K562 (cell line): Measurements from ENCODE around the gene CAPS. TPM values are rescaled to one million over a fixed set of nuclear protein-coding genes. Genes with fewer than 3 reads are reported as not detected.

Experiments
- CC2D1A ChIP-seq: fragments of 450-650 bp; IDR thresholded peaks from 2 replicates; pipeline ENCODE4 v1.6.1; 2017; ENCODE audit warnings: mild to moderate bottlenecking
- ELF4 ChIP-seq: fragments of 450-650 bp; formaldehyde crosslinking; IDR thresholded peaks from 2 replicates; pipeline ENCODE4 v1.4.0; 2022; ENCODE audit warnings: missing genetic modification characterization
- FOXJ3 ChIP-seq: sonication (generic); formaldehyde crosslinking; IDR thresholded peaks from 2 replicates; pipeline ENCODE4 v1.4.0; 2020; ENCODE audit warnings: mild to moderate bottlenecking, missing genetic modification reagents
- GTF2E2 ChIP-seq: fragments of 200-800 bp; sonication (Bioruptor generic); IDR thresholded peaks from 2 replicates; pipeline ENCODE4 v1.6.1; 2016; ENCODE audit warnings: missing genetic modification characterization, missing compliant biosample characterization
- KLF13 ChIP-seq: fragments of 450-650 bp; IDR thresholded peaks from 2 replicates; pipeline ENCODE4 v1.6.1; 2016; ENCODE audit warnings: missing genetic modification characterization, low read depth, mild to moderate bottlenecking, missing compliant biosample characterization, moderate library complexity, borderline replicate concordance
- KLF16 ChIP-seq: IDR thresholded peaks from 2 replicates; pipeline ENCODE4 v1.6.1; 2016; ENCODE audit warnings: antibody characterized with exemption
- MECOM ChIP-seq: fragments of 250-450 bp; sonication (Bioruptor Pico); IDR thresholded peaks from 2 replicates; pipeline ENCODE4 v1.8.0; 2022; ENCODE audit warnings: inconsistent platforms
- MEF2A ChIP-seq: IDR thresholded peaks from 2 replicates; pipeline ENCODE4 v1.6.1; 2011; ENCODE audit warnings: low read depth, mild to moderate bottlenecking, low read length, moderate library complexity; ENCODE audit not compliant: control insufficient read depth
- MTA2 ChIP-seq: fragments of 450-650 bp; IDR thresholded peaks from 2 replicates; pipeline ENCODE4 v1.6.1; 2016; ENCODE audit warnings: low read depth
- NR2C2 ChIP-seq, 2 experiments: fragments of 200-800 bp in 1 of 2; sonication (Bioruptor generic) in 1 of 2; sonication (generic) in 1 of 2; formaldehyde crosslinking in 1 of 2; IDR thresholded peaks; 2 replicates each; pipeline versions ENCODE4 v1.6.1 to v1.8.0; 2016 to 2022; ENCODE audit warnings: mild to moderate bottlenecking in 1 of 2, missing compliant biosample characterization in 1 of 2, missing genetic modification characterization in 1 of 2, missing genetic modification reagents in 1 of 2
- PHF20 ChIP-seq: fragments of 450-650 bp; IDR thresholded peaks from 2 replicates; pipeline ENCODE4 v1.6.1; 2018; ENCODE audit not compliant: partially characterized antibody
- POLR2H ChIP-seq: IDR thresholded peaks from 2 replicates; pipeline ENCODE4 v1.6.1; 2016; ENCODE audit warnings: missing genetic modification characterization, low read depth, mild to moderate bottlenecking, control low read depth, missing compliant biosample characterization, moderate library complexity
- RHOXF2B ChIP-seq: fragments of 250-450 bp; sonication (Bioruptor Pico); conservative IDR thresholded peaks from 2 replicates; pipeline ENCODE4 v1.5.1; 2021
- SREBF1 ChIP-seq: fragments of 150-350 bp; IDR thresholded peaks from 2 replicates; pipeline ENCODE4 v1.6.1; 2014; ENCODE audit warnings: antibody characterized with exemption, low read depth, low read length, borderline replicate concordance
- SRSF9 ChIP-seq: fragments of 200-400 bp; formaldehyde crosslinking; IDR thresholded peaks from 2 replicates; pipeline ENCODE4 v1.6.1; 2017; ENCODE audit warnings: low read depth, low read length, borderline replicate concordance
- TAF1 ChIP-seq: IDR thresholded peaks from 2 replicates; pipeline ENCODE4 v1.6.1; 2011; ENCODE audit warnings: mild to moderate bottlenecking, low read length, moderate library complexity; ENCODE audit not compliant: insufficient read depth, control insufficient read depth, severe bottlenecking; ENCODE audit errors: extremely low read depth
- TBP ChIP-seq: optimal IDR thresholded peaks from 2 replicates; pipeline ENCODE3; 2011; ENCODE audit warnings: low read depth, low read length, improper control_type of control experiment
- TEAD4 ChIP-seq, 2 experiments: sonication (generic) in 1 of 2; formaldehyde crosslinking in 1 of 2; IDR thresholded peaks; 2 replicates each; pipeline versions ENCODE4 v1.6.1 to v1.8.0; 2012 to 2022; ENCODE audit warnings: borderline replicate concordance in 1 of 2, inconsistent platforms in 1 of 2, low read length in 1 of 2, mild to moderate bottlenecking in 1 of 2, missing genetic modification reagents in 1 of 2
- ZNF24 ChIP-seq: fragments of 450-650 bp; IDR thresholded peaks from 2 replicates; pipeline ENCODE4 v1.6.1; 2016
- ZNF263 ChIP-seq: sonication (generic); formaldehyde crosslinking; IDR thresholded peaks from 2 replicates; pipeline ENCODE4 v1.8.0; 2022; ENCODE audit warnings: mild to moderate bottlenecking, missing genetic modification reagents, borderline replicate concordance
- ZNF384 ChIP-seq: IDR thresholded peaks from 2 replicates; pipeline ENCODE4 v1.6.1; 2012; ENCODE audit warnings: low read depth, low read length, improper control_type of control experiment
- ZSCAN32 ChIP-seq: fragments of 450-650 bp; formaldehyde crosslinking; IDR thresholded peaks from 2 replicates; pipeline ENCODE4 v1.4.0; 2020; ENCODE audit warnings: mild to moderate bottlenecking, moderate library complexity
- polyA plus RNA-seq, 8 experiments: library from polyadenylated mRNA; depleted of rRNA in 4 of 8; stranded (reverse) in 5 of 8; unstranded in 3 of 8; fragments of >200 nt; fragmentation: Nextera tagmentation in 2 of 8; fragmentation: Illumina TruSeq in 1 of 8; extraction: Ambion mirVana in 2 of 8; extraction: Trizol in 1 of 8; gene quantifications; 2 replicates each; pipeline versions ENCODE4 v1.2.1 to v1.2.3, GENCODE V29; 2011 to 2014; ENCODE audit warnings: inconsistent platforms in 1 of 8, missing spikeins in 1 of 8
- total RNA-seq, 7 experiments: library from RNA; depleted of rRNA in 6 of 7; stranded (reverse); fragments of >200 nt in 6 of 7; fragmentation: Illumina TruSeq in 2 of 7; extraction: Trizol in 2 of 7; gene quantifications; 2 replicates each; pipeline versions ENCODE4 v1.2.1 to v1.2.3, GENCODE V29; 2011 to 2021; ENCODE audit warnings: low replicate concordance in 1 of 7
- TF ChIP-seq, protein P1 (sequence below): IDR thresholded peaks from 2 replicates; pipeline ENCODE4 v1.6.1; 2011; ENCODE audit warnings: borderline replicate concordance, low read depth, mild to moderate bottlenecking, moderate library complexity, low read length; ENCODE audit not compliant: insufficient read depth, poor library complexity, severe bottlenecking
- TF ChIP-seq, protein P2 (sequence below): IDR thresholded peaks from 2 replicates; pipeline ENCODE4 v1.6.1; 2014; ENCODE audit warnings: antibody characterized with exemption
- TF ChIP-seq, protein P3 (sequence below): fragments of 250-450 bp; sonication (Bioruptor Pico); IDR thresholded peaks from 2 replicates; pipeline ENCODE4 v1.4.0; 2020; ENCODE audit warnings: mild to moderate bottlenecking

Gene CAPS
- total and polyA plus RNA-seq, 9 of the 15 experiments (the other 6 are each of a cell fraction or from before 2014, with no cell fraction given) = 0.15 to 4.0 (median 0.91) TPM

DNA sequence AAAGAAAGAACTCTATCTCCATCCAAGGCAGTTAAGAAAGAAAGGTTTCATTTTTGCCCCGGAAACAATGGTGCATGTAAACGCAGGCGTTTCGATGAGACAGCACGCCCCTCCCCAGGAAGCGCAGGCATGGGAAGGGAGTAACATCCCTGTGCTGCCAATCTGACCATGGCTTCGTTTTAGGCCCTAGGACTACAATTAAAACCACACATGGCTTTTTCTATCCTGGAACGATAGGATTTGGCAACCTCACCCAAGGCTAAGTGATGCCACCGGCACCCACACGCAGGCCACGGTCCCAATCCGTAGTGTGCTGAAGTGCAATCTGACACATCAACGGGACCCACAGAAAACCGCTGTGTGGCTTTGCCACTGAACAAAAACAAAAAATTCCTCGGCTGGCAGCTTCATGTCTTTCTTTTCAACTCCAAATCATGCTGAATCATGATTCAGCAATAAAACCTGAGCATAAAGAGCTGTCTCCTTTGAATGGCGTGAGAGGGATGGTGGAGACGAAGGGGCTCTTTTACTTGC lies 39.7 kb downstream of the CAPS start (continued):
- TF ChIP-seq PHF20 = no peak
- no peak for TF ChIP-seq TAF1
- TF ChIP-seq ELF4 = 0 out of 2 replicates have a peak, but pooled peaks have one; percentile 5
- TF ChIP-seq TBP = no peak
- TF ChIP-seq SREBF1 = no peak
- TF ChIP-seq TEAD4 (IDR thresholded peaks at IDR 0.05; ENCODE audit: low read length) = no peak
- no peak for TF ChIP-seq TEAD4 (CRISPR knock-in tag; IDR thresholded peaks at IDR 0.05; ENCODE audit: borderline replicate concordance)
- TF ChIP-seq ZNF263 = no peak
- TF ChIP-seq MTA2 = no peak
- TF ChIP-seq MEF2A = no peak
- no peak for TF ChIP-seq ZNF384
- no peak for TF ChIP-seq GTF2E2 (tag)
- no peak for TF ChIP-seq KLF16
- TF ChIP-seq MECOM = no peak
- no peak for TF ChIP-seq FOXJ3
- TF ChIP-seq, protein P1, sequence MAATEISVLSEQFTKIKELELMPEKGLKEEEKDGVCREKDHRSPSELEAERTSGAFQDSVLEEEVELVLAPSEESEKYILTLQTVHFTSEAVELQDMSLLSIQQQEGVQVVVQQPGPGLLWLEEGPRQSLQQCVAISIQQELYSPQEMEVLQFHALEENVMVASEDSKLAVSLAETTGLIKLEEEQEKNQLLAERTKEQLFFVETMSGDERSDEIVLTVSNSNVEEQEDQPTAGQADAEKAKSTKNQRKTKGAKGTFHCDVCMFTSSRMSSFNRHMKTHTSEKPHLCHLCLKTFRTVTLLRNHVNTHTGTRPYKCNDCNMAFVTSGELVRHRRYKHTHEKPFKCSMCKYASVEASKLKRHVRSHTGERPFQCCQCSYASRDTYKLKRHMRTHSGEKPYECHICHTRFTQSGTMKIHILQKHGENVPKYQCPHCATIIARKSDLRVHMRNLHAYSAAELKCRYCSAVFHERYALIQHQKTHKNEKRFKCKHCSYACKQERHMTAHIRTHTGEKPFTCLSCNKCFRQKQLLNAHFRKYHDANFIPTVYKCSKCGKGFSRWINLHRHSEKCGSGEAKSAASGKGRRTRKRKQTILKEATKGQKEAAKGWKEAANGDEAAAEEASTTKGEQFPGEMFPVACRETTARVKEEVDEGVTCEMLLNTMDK = no peak
- TF ChIP-seq, protein P2, sequence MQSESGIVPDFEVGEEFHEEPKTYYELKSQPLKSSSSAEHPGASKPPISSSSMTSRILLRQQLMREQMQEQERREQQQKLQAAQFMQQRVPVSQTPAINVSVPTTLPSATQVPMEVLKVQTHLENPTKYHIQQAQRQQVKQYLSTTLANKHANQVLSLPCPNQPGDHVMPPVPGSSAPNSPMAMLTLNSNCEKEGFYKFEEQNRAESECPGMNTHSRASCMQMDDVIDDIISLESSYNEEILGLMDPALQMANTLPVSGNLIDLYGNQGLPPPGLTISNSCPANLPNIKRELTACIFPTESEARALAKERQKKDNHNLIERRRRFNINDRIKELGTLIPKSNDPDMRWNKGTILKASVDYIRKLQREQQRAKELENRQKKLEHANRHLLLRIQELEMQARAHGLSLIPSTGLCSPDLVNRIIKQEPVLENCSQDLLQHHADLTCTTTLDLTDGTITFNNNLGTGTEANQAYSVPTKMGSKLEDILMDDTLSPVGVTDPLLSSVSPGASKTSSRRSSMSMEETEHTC = no peak
- TF ChIP-seq, protein P3, sequence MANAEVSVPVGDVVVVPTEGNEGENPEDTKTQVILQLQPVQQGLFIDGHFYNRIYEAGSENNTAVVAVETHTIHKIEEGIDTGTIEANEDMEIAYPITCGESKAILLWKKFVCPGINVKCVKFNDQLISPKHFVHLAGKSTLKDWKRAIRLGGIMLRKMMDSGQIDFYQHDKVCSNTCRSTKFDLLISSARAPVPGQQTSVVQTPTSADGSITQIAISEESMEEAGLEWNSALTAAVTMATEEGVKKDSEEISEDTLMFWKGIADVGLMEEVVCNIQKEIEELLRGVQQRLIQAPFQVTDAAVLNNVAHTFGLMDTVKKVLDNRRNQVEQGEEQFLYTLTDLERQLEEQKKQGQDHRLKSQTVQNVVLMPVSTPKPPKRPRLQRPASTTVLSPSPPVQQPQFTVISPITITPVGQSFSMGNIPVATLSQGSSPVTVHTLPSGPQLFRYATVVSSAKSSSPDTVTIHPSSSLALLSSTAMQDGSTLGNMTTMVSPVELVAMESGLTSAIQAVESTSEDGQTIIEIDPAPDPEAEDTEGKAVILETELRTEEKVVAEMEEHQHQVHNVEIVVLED (CRISPR knock-in tag) = no peak
- no peak for TF ChIP-seq CC2D1A
- TF ChIP-seq POLR2H (tag) = no peak
- TF ChIP-seq KLF13 = no peak
- TF ChIP-seq ZNF24 = peak; percentile 64; the same call in 1 of the 2 replicates
- no peak for TF ChIP-seq ZSCAN32
- no peak for TF ChIP-seq NR2C2 (CRISPR knock-in tag; IDR thresholded peaks at IDR 0.05)
- peak; percentile 55; the same call in 1 of the 2 replicates for TF ChIP-seq NR2C2 (tag; IDR thresholded peaks at IDR 0.05)
- TF ChIP-seq RHOXF2B (CRISPR knock-in tag) = no peak
- no peak for TF ChIP-seq SRSF9
